Activated B cell treated with CpG ODN at 0.5 μM for 24 hours (primary cell): ENCODE data around the gene SMAD3. TPM values are rescaled to one million over a fixed set of nuclear protein-coding genes. Genes with fewer than 3 reads are reported as not detected.
A peak's percentile ranks its signal among the peaks of the same experiment; 100 is the strongest.

ENCODE experiments used
- ATAC-seq: fragments of 200-7000 bp; cut with Tn5 transposase; one replicate; pipeline ENCODE4 v1.10.0; 2021; ENCODE audit warnings: low read depth, mild to moderate bottlenecking, moderate library complexity
- CTCF ChIA-PET: fragments of 350-600 bp; sonication (Branson Sonifier 250); formaldehyde crosslinking; loops from one replicate; lab custom pipeline; 2021; ENCODE audit warnings: antibody characterized with exemption; lab: Charles Lee
- POLR2A ChIA-PET: fragments of 350-600 bp; sonication (Branson Sonifier 250); formaldehyde crosslinking; loops from one replicate; lab custom pipeline; 2021; ENCODE audit warnings: antibody characterized with exemption; lab: Charles Lee
- DNase-seq: peaks from one replicate; pipeline ENCODE4 v3.0.0; 2022
- H3K27ac Mint-ChIP-seq: one replicate; pipeline ENCODE4 v1.8.0; 2020; ENCODE audit warnings: mixed read lengths
- H3K27me3 Mint-ChIP-seq: one replicate; pipeline ENCODE4 v1.8.0; 2021; ENCODE audit warnings: mixed read lengths
- H3K36me3 Mint-ChIP-seq: one replicate; pipeline ENCODE4 v1.8.0; 2021; ENCODE audit warnings: low read depth, mixed read lengths
- H3K4me1 Mint-ChIP-seq: one replicate; pipeline ENCODE4 v1.8.0; 2021; ENCODE audit warnings: mixed read lengths
- H3K4me3 Mint-ChIP-seq: one replicate; pipeline ENCODE4 v1.8.0; 2020; ENCODE audit warnings: mild to moderate bottlenecking, mixed read lengths
- H3K9me3 Mint-ChIP-seq: one replicate; pipeline ENCODE4 v1.8.0; 2020; ENCODE audit warnings: mixed read lengths
- intact Hi-C: fragments of 100-400 bp; cut with micrococcal nuclease; formaldehyde crosslinking; loops from one replicate; pipeline ENCODE4 v1.15.1; 2024
- total RNA-seq: library from RNA; stranded (reverse); gene quantifications from 2 replicates; pipeline ENCODE4 v1.2.3, GENCODE V29; 2022
- TF ChIP-seq, protein P1 (sequence below): fragments of 200-600 bp; IDR thresholded peaks from one replicate; pipeline ENCODE4 v1.8.0; 2022; ENCODE audit warnings: antibody characterized with exemption, mild to moderate bottlenecking

The SMAD3 gene
- 85.9 and 118 TPM in 2 replicates for total RNA-seq

DNA sequence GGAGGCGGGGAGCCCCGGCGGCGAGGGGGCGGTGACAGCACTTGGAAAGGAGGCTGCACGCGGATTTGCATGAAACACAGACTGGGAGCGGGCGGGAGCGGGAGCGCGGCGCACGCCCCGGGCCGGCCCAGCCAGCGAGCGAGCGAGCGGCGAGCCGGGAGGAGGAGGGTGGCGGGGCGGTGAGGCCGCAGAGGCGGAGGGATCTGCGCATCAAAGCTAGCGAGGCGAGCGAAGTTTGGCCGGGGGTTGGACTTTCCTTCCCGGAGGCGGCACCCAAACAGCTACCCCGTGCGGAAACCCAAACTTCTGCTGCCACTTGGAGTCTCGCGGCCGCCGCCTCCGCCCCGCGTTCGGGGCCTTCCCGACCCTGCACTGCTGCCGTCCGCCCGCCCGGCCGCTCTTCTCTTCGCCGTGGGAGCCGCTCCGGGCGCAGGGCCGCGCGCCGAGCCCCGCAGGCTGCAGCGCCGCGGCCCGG, at the start of gene SMAD3:
SMAD3 (plus strand) TSS at position 72 of the 475 bp plus-strand sequence. CDS start 553 bp downstream, outside the sequence.
- intact Hi-C loops, result loop anchor here (1.0 to 5.0 kb wide), 10 partner anchors 9 to 987 kb away; partner anchors contain the start of genes AAGAB, IQCH and PIAS1
- H3K4me1 Mint-ChIP-seq, result peaks cover 47% of the 10 kb centered on the region
- POLR2A ChIA-PET, result interaction anchor here (0.8 to 36.9 kb wide), 18 partner anchors 10 to 1164 kb away, joined by 3 to 1703 read pairs (median 6); partner anchors contain the start of genes AAGAB, CLN6 and IQCH

DNA sequence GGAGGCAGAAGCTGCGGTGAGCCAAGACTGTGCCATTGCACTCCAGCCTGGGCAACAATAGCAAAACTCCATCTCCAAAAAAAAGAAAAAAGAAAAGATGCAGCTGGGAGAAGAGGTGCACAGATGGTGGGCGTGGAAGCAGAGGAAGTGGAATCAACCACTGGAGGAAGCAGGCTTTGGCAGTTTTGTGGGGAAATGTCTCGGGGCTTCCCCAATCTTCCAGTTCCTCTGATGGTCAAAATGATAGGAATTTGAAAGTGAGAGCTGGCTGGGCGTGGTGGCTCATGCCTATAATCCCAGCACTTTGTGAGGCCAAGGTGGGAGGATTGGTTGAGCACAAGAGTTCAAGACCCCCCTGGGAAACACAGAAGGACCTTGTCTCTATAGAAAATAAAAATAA, 48.1 kb upstream of the SMAD3 start:
- Mint-ChIP-seq H3K27ac (no peak overlapping the region), H3K4me1 (peaks cover 3% of the 10 kb centered on the region), H3K9me3 (no peaks in the 10 kb centered on the region), H3K4me3 (no peak overlapping the region), H3K27me3 (no peaks in the 10 kb centered on the region), H3K36me3 (no peaks in the 10 kb centered on the region)
- CTCF ChIA-PET, result no interaction called here
- DNase-seq, result no peak
- intact Hi-C loops, result no loop called here
- POLR2A ChIA-PET, result interaction anchor here (0.8 kb wide), 1 partner anchor 47 kb away, joined by 3 read pairs; no protein-coding TSS in a partner anchor
- ATAC-seq, result no peak
- TF ChIP-seq, protein P1, sequence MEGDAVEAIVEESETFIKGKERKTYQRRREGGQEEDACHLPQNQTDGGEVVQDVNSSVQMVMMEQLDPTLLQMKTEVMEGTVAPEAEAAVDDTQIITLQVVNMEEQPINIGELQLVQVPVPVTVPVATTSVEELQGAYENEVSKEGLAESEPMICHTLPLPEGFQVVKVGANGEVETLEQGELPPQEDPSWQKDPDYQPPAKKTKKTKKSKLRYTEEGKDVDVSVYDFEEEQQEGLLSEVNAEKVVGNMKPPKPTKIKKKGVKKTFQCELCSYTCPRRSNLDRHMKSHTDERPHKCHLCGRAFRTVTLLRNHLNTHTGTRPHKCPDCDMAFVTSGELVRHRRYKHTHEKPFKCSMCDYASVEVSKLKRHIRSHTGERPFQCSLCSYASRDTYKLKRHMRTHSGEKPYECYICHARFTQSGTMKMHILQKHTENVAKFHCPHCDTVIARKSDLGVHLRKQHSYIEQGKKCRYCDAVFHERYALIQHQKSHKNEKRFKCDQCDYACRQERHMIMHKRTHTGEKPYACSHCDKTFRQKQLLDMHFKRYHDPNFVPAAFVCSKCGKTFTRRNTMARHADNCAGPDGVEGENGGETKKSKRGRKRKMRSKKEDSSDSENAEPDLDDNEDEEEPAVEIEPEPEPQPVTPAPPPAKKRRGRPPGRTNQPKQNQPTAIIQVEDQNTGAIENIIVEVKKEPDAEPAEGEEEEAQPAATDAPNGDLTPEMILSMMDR, result no peak

More for the DNA sequence above, at the start of gene SMAD3:
- DNase-seq (peak; percentile 74), ATAC-seq (peak; percentile 71)
- Mint-ChIP-seq H3K9me3 (no peaks in the 10 kb centered on the region), H3K27ac (peak within 1 kb of the TSS; percentile 95), H3K36me3 (peaks cover 24% of the 10 kb centered on the region), H3K4me3 (peak within 1 kb of the TSS; percentile 98), H3K27me3 (no peaks in the 10 kb centered on the region)
- CTCF ChIA-PET, result interaction anchor here (0.8 to 7.8 kb wide), 11 partner anchors 8 to 368 kb away, joined by 3 to 63 read pairs (median 4); no protein-coding TSS in a partner anchor
- TF ChIP-seq, protein P1, result no peak

DNA sequence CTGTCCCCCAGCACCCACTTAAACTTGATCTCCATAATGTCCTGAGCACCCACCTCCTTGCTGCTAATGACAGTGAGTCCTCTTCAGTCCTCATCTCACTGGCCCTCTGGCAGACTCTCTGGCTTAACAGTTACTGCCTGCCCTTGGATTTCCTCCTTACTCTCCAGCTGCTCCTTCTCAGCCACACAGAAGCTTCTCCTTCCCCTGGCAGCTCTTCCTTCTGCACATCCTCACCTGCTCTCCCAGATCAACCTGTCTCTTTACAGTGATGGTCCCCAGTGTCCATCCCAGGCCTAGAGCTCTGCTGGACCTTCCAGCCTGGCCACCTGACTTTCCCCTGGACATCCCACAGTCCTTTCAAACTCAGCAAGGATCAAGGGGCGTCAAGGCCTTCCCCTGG, 47.4 kb upstream of the SMAD3 start:
- ChIA-PET POLR2A (no interaction called here), CTCF (no interaction called here)

DNA sequence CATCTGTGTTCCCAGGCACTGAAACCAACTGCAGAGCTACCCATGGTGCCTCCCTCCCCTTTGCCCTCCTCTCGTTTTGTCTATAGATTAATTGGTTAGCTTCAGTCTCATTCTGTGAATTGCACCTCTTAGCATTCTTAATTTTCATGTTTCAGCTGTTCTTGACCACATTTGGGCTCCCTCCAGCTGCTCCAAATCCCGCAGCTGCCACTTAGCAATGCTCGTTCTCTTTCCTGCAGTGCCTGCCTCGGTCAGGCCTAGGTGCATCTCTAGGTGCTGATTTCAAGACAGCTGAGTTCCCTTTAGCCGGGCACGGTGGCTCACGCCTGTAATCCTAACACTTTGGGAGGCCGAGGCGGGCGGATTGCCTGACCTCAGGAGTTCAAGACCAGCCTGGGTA, 47.0 kb upstream of the SMAD3 start:
- ChIA-PET POLR2A (no interaction called here), CTCF (no interaction called here)
- no peaks in the 10 kb centered on the region for H3K36me3 Mint-ChIP-seq

More for the DNA sequence above, 47.4 kb upstream of the SMAD3 start:
- TF ChIP-seq, protein P1, result no peak
- peaks cover 3% of the 10 kb centered on the region for H3K4me1 Mint-ChIP-seq
- H3K27ac Mint-ChIP-seq, result no peak overlapping the region
- no peaks in the 10 kb centered on the region for H3K36me3 Mint-ChIP-seq
- H3K4me3 Mint-ChIP-seq, result no peak overlapping the region
- intact Hi-C loops, result no loop called here
- H3K27me3 Mint-ChIP-seq, result no peaks in the 10 kb centered on the region
- ATAC-seq (no peak), DNase-seq (no peak)
- no peaks in the 10 kb centered on the region for H3K9me3 Mint-ChIP-seq

DNA sequence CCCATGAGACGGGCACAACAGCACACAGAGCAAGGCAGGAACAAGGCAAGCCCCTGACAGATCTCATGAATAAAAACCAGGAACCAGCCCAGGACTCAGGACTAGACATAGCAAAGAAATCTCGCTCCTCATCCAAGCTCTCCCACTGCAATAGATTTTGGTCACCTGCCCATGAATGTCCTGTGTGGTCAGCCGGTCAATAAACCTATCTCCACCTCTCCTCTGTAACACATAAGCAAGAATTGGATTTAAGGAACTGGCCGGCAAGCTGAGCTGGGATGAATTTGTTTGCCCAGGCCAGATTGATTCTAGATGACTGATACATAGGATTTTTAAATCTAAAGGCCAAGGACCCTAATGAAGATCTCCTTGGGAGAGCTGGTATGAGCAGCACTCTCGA, 46.3 kb upstream of the SMAD3 start:
- DNase-seq, result no peak
- Mint-ChIP-seq H3K36me3 (no peaks in the 10 kb centered on the region), H3K9me3 (no peaks in the 10 kb centered on the region), H3K4me1 (peaks cover 3% of the 10 kb centered on the region), H3K27ac (no peak overlapping the region), H3K27me3 (no peaks in the 10 kb centered on the region), H3K4me3 (no peak overlapping the region)
- ChIA-PET POLR2A (no interaction called here), CTCF (no interaction called here)
- intact Hi-C loops, result no loop called here
- TF ChIP-seq, protein P1, result no peak
- no peak for ATAC-seq

More for the DNA sequence above, 47.0 kb upstream of the SMAD3 start:
- DNase-seq (no peak), ATAC-seq (no peak)
- Mint-ChIP-seq H3K27me3 (no peaks in the 10 kb centered on the region), H3K27ac (no peak overlapping the region), H3K4me3 (no peak overlapping the region), H3K9me3 (no peaks in the 10 kb centered on the region), H3K4me1 (peaks cover 3% of the 10 kb centered on the region)
- TF ChIP-seq, protein P1, result no peak
- intact Hi-C loops, result no loop called here
